Measurements from ENCODE around the gene ENPEP.

DNA sequence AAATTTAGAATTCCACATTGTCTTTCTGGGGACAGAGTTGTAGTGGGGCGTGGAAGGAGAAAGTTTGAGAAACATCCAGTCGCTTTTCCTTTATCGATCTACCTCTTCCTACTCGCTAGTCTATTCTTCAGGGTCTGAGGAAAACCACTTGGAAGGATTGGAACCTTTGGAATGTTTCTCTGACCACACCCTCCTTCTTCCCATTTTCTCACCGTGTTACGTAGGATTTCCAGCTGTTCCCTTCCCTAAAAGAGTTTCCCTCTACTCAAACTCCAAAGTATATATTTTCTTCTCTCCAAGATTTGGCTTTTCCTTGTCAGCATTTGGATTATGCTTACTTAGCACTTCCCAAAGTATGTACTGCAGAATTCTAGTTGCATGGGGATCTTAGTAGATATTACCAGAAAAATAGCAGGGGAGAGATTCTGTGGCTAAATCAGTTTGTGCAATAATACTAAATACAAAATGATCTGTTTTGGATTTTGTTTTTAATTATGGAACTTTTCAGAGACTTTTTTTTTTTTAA is 4.9 kb downstream of the ENPEP start:
- TF ChIP-seq POU2F2 (IDR thresholded peaks at IDR 0.05; ENCODE audit: borderline replicate concordance, low read depth, low read length), result no peak
- no peak for TF ChIP-seq SMAD1 (IDR thresholded peaks at IDR 0.05; ENCODE audit: low read depth, partially characterized antibody)
- TF ChIP-seq, protein P1, sequence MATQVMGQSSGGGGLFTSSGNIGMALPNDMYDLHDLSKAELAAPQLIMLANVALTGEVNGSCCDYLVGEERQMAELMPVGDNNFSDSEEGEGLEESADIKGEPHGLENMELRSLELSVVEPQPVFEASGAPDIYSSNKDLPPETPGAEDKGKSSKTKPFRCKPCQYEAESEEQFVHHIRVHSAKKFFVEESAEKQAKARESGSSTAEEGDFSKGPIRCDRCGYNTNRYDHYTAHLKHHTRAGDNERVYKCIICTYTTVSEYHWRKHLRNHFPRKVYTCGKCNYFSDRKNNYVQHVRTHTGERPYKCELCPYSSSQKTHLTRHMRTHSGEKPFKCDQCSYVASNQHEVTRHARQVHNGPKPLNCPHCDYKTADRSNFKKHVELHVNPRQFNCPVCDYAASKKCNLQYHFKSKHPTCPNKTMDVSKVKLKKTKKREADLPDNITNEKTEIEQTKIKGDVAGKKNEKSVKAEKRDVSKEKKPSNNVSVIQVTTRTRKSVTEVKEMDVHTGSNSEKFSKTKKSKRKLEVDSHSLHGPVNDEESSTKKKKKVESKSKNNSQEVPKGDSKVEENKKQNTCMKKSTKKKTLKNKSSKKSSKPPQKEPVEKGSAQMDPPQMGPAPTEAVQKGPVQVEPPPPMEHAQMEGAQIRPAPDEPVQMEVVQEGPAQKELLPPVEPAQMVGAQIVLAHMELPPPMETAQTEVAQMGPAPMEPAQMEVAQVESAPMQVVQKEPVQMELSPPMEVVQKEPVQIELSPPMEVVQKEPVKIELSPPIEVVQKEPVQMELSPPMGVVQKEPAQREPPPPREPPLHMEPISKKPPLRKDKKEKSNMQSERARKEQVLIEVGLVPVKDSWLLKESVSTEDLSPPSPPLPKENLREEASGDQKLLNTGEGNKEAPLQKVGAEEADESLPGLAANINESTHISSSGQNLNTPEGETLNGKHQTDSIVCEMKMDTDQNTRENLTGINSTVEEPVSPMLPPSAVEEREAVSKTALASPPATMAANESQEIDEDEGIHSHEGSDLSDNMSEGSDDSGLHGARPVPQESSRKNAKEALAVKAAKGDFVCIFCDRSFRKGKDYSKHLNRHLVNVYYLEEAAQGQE (IDR thresholded peaks at IDR 0.05; ENCODE audit: low read depth, low read length), result no peak
- no peak for TF ChIP-seq POLR2AphosphoS5 (IDR thresholded peaks at IDR 0.05; ENCODE audit: low read length)
- no peak for TF ChIP-seq MEF2A (IDR thresholded peaks at IDR 0.05; ENCODE audit: insufficient read depth, low read depth, low read length)
- TF ChIP-seq, protein P2, sequence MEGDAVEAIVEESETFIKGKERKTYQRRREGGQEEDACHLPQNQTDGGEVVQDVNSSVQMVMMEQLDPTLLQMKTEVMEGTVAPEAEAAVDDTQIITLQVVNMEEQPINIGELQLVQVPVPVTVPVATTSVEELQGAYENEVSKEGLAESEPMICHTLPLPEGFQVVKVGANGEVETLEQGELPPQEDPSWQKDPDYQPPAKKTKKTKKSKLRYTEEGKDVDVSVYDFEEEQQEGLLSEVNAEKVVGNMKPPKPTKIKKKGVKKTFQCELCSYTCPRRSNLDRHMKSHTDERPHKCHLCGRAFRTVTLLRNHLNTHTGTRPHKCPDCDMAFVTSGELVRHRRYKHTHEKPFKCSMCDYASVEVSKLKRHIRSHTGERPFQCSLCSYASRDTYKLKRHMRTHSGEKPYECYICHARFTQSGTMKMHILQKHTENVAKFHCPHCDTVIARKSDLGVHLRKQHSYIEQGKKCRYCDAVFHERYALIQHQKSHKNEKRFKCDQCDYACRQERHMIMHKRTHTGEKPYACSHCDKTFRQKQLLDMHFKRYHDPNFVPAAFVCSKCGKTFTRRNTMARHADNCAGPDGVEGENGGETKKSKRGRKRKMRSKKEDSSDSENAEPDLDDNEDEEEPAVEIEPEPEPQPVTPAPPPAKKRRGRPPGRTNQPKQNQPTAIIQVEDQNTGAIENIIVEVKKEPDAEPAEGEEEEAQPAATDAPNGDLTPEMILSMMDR (IDR thresholded peaks at IDR 0.05 in 2 of 3, conservative IDR thresholded peaks at IDR 0.05 in 1 of 3; ENCODE audit: control insufficient read depth in 2 of 3, extremely low read depth in 1 of 3, insufficient read depth in 1 of 3, low read depth in 3 of 3, low read length in 3 of 3), result no peak
- TF ChIP-seq CHD1 (IDR thresholded peaks at IDR 0.05; ENCODE audit: low read depth, low read length), result no peak
- no peak for TF ChIP-seq SIX5 (IDR thresholded peaks at IDR 0.05; ENCODE audit: low read depth, low read length, severe bottlenecking)
- TF ChIP-seq TCF12 (IDR thresholded peaks at IDR 0.05; ENCODE audit: low read depth, low read length), result no peak

Data from GM12878 (cell line).